GM18508 (cell line): ENCODE results near the gene ADAM19.
"Not testable (repeated sequence)": the region's sequence is repeated elsewhere in the genome, so short reads cannot be mapped to it uniquely, and the experiment has no call there.

Source experiments
- ATAC-seq: cut with Tn5 transposase; IDR thresholded peaks from one replicate; pipeline ENCODE4 v1.9.1; 2021; ENCODE audit warnings: moderate number of reproducible peaks; ENCODE audit not compliant: insufficient read depth, unreplicated experiment

ADAM19 gene

DNA sequence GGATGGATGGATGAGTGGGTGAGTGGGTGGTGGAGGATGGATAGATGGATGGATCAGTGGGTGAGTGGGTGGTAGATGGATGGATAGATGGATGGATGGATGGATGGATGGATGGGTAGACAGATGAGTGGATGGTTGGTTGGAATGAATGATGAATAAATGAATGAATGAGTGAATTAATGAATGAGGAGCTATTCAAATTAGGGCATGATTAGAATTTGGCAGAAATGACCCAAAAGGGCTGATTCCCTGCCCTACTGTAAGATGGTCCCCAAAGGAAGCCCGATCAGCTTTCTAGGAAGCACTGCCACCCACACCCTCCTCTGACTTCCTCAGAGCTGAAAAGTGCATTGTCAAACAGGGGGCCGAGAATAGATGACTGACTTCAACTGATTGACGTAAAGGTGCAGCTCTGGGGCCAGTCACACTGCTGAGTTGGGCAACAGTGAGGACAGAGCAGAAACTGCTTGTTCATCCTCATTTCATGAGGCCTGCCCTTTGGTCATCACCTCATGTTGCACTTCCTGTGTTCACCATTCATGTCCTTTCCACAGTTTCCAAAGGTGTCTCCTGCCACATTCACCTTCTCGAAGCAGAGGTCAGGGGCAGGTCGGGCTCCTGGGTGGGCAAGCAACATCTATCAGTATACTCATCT lies 81.3 kb downstream of the ADAM19 start:
- no peak for ATAC-seq

DNA sequence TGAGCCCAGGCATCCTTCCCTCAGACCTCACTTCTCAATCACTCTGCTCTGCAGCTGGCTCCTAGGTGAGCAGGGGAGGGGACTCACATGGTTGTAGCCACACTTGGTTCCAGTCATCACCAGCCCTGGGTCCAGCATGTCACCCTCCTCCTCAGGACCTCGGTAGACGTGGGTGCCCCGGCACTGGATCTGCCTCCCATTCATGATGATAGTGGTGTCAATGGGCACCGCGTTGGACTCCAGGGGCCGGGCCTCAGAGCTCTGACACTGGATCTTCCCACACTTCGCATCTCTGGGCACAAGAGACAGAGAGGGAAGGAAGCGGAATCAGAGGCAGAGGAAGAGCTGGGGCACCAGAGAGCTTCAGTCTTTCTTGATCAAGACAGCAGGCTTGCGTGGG lies 82.7 kb downstream of the ADAM19 start:
- ATAC-seq: no peak

GRCh38 chr5:157491471-157491995 lies 84.0 kb downstream of the ADAM19 start:
- no peak for ATAC-seq

DNA sequence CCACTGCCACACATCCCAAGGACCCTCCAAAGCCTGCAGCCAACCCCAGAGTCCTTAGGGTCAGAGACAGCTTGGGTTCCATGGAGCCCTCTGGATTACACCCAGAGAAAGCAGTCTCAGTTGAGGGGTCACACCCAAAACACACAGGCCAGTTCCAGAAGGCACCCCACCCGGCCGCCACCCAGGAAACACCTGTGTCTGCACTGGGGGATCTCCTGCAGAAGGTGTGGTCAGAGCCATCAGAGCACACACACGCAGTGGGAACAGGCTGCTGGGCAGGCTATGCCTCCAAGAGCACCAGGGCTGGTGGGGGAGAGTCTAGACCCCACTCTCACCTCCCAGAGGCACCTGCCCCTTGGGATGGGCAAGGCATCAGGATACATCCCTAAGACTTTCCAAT lies 88.2 kb downstream of the ADAM19 start:
- no peak for ATAC-seq

DNA sequence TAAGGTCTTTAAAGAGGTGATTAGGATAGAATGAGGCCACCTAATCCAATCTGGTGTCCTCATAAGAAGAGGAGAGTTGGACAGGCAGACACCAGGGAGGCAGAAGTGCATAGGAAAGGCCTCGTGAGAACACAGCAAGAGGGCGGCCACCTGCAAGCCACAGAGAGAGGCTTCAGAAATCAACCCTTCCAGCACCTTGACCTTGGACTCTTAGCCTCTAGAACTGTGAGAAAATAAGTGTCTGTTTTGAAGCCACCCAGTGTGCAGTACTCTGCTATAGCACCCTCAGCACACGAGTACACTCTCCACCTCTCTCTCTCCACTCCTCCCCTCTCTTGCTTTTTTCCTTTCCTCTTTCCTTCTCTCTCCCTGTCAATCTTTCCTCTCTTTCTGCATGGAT lies 88.7 kb downstream of the ADAM19 start:
- no peak for ATAC-seq

GRCh38 chr5:157486221-157486681 lies 89.3 kb downstream of the ADAM19 start:
- ATAC-seq: no peak

DNA sequence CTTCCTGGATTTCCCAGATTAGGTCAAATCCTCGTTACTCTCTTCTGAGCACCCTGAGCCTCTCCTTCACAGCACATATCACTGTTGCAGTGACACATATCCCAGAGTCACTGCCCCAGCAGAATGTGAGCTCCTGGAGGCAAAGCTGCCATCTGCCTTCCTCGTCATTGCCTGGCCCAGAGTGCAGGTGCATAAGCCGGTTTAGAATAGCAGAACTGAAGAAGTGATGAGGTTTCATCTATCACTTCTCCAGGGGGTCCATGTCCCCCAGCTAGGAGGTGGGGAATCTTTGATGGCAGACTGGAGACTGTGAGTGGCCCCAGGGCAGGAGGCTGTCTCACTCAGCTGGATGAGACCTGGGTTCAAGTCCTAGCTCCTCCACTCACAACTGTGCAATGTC lies 89.8 kb downstream of the ADAM19 start:
- no peak for ATAC-seq

DNA sequence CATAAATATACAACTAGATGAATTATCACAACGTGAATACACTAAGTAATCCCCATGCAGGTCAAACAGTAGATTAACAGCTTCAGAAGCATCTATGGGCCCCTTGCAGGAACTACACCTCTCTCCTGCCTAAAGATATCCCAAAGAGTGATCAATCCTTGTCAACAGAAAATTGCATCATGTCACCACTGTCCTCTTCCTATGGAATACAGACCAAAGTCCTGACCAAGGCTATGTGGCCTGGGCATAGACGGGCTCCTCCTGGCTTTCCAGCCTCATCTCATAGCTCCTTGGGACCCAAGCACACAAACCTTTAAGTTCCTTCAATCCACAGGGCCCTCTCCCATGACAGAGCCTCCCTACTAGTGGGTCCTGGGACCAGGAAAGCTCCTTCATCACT lies 90.2 kb downstream of the ADAM19 start:
- no peak for ATAC-seq

GRCh38 chr5:157484768-157485167 lies 90.8 kb downstream of the ADAM19 start:
- no peak for ATAC-seq

GRCh38 chr5:157482702-157483101 lies 92.9 kb downstream of the ADAM19 start:
- not testable (repeated sequence) for ATAC-seq

DNA sequence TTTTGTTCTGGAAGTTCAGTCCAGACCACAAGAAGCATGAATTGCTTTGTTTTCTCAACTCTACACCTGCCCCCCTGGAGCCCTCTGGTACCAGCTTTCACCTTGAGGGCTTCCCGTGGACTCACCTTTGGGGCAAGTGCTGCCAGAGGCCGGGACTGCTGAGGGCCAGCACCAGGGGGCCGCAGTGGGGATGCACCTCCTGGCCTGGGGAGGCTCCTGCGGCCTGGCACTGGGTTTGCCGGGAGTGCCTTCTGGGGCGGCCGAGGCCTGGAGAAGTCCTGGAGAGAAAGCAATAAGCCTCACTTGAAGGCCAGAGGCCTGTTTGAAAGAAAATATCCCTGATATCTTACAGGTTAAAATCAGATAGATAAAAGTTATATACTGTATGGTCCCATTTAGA lies 93.9 kb downstream of the ADAM19 start:
- ATAC-seq: no peak

DNA sequence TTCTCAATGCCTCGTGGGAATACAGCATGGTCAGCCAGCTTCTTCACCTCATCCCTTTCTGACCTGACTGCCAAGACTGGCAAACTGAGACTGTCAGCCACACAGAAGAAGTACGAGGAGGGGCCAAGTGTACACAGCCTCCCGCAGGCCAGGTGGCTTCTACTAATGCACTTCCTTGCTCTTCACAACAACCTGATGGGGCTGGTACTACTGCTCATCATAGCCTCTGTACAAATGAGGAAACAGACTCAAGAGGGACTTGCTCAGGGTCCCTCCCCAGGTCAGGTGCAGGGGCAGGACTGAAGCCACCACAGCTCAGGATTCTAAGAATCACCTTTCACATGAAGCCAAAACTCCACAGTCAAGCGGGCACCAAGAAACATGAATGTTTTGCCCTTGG lies 94.3 kb downstream of the ADAM19 start:
- no peak for ATAC-seq

DNA sequence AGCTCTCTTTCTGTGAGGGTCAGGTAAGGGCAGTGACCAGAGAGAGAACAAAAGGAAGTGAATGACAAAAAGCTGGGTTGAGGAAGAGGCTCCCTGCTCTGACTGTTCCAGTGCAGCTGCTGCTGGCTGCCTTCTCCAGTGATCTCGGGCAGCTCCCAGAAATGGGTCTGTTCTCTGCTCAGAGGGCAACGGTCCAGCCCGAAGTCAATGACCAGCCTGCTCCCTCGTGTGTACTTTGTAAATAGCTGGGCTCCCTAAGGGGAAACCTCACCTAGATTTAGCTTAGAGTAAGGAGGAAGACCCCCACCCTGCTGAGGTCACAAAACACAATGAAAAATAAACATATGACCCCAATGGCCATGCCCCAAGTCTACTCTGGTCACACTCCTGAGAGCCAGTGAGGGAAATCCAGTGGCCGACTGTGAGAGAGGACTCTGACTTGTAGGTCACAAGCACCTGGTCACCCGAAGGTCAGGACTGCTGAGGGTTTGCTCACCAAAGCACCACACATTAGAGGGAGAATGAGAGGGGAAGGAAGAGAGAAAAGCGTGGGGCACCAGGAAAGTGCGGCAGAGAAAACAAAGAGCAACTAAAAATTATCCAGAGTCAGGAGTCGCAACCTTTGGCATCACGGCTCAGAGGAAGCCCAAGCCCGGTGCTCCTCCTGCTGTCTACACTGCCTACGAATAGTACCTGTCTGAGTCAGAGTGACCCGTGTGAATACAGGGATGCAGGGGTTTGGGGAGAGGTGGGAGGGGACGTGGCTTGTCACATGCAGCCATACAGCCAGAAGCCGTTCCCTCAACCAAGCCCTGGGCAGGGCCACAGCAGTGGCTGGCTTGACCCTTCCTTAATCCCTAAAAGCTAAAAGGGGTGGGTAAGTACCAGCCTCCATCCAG lies 95.7 kb downstream of the ADAM19 start:
- no peak for ATAC-seq

GRCh38 chr5:157479166-157479565 lies 96.4 kb downstream of the ADAM19 start:
- ATAC-seq: no peak

GRCh38 chr5:157478726-157479125 lies 96.8 kb downstream of the ADAM19 start:
- ATAC-seq: no peak

- ATAC-seq: no peak
Observed at GRCh38 chr5:157477814-157478494, 97.6 kb downstream of the ADAM19 start.

- no peak for ATAC-seq
Observed at GRCh38 chr5:157476702-157477408, 98.7 kb downstream of the ADAM19 start.

- ATAC-seq: no peak
Observed at GRCh38 chr5:157475432-157475831, 100.1 kb downstream of the ADAM19 start.

DNA sequence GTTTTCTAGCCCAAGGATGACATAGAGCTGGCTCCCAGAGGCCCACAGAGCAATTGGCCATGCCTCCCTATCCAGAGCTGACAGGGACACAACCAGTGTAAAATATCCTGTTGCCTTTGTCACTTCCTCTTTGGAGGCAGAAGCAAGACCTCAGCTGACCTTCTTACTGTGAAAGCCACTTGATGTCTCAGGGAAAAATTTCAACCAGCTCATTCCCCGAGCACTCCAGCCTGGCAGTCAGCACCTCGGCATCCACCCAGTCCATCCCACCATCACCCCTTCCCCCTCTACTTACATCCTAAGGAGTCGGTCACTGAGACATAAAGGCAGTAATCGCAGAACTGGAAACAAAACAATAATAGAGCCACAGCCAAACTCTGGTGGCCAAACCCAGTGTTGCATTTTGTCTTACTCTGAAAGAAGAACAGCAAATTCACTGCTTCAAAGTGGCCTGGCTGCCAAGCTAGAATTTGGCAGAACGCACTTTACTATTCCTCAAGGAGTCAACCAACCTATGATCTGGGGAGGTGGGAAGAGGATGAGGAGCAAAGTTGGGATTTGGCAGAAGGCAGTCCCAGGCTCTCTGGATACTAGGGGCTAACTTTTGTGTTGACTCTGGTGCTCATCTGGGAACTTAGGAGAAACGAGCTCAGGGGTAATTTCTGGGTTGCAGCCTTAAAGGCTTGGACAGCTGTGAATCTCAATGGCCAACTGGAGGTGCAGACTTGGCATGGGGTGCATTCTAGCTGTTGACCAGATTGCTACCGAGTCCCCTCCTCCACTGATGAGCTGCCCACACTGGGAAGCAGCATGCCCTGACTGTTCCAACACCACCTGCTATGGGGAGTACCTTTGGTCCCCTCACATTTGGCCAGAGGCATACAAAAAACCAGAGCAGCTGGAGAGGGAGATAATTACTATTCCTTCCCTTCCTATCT lies 101.9 kb downstream of the ADAM19 start:
- ATAC-seq: no peak
